Neural crest cell (in vitro differentiated cells): Measurements from ENCODE around the gene TMEM164. TPM values are rescaled to one million over a fixed set of nuclear protein-coding genes. Genes with fewer than 3 reads are reported as not detected.

ENCODE experiments used
- DNase-seq: peaks from one replicate; pipeline ENCODE4 v3.0.0; 2021; ENCODE audit warnings: low read depth, mixed read lengths, low spot score
- H3K27ac Mint-ChIP-seq: one replicate; pipeline ENCODE4 v1.8.0; 2021; ENCODE audit warnings: mild to moderate bottlenecking, mixed read lengths; ENCODE audit not compliant: unreplicated experiment
- H3K27me3 Mint-ChIP-seq: 2 replicates; pipeline ENCODE4 v1.8.0; 2021; ENCODE audit warnings: low read depth, mild to moderate bottlenecking, mixed read lengths
- H3K36me3 Mint-ChIP-seq: 2 replicates; pipeline ENCODE4 v1.8.0; 2021; ENCODE audit warnings: low read depth, mild to moderate bottlenecking, mixed read lengths
- H3K4me1 Mint-ChIP-seq: 2 replicates; pipeline ENCODE4 v1.8.0; 2021; ENCODE audit warnings: mixed read lengths
- H3K4me3 Mint-ChIP-seq: one replicate; pipeline ENCODE4 v1.8.0; 2021; ENCODE audit warnings: mild to moderate bottlenecking, mixed read lengths
- H3K9me3 Mint-ChIP-seq: 2 replicates; pipeline ENCODE4 v1.8.0; 2021; ENCODE audit warnings: mixed read lengths
- CTCF ChIP-seq: fragments of 200-600 bp; sonication (generic); conservative IDR thresholded peaks from 2 replicates; pipeline ENCODE4 v1.5.0; 2021; ENCODE audit warnings: antibody characterized with exemption, mild to moderate bottlenecking
- total RNA-seq: library from RNA; stranded (reverse); gene quantifications from 2 replicates; pipeline ENCODE4 v1.2.1, GENCODE V29; 2021

The TMEM164 gene
- total RNA-seq, 1 donor from 2014 or later: 90.2 TPM

GRCh38 chrX:110170029-110170428 is 167.1 kb downstream of the TMEM164 start:
- H3K4me1 Mint-ChIP-seq: no peaks in the 10 kb centered on the region
- H3K36me3 Mint-ChIP-seq: peaks cover 19% of the 10 kb centered on the region
- H3K27me3 Mint-ChIP-seq: no peaks in the 10 kb centered on the region
- TF ChIP-seq CTCF: no peak
- H3K9me3 Mint-ChIP-seq: no peaks in the 10 kb centered on the region
- no peak overlapping the region for H3K4me3 Mint-ChIP-seq
- H3K27ac Mint-ChIP-seq: no peak overlapping the region
- no peak for DNase-seq

GRCh38 chrX:110171442-110171841 is 168.5 kb downstream of the TMEM164 start:
- peaks cover 28% of the 10 kb centered on the region for H3K36me3 Mint-ChIP-seq
- H3K27ac Mint-ChIP-seq: no peak overlapping the region
- no peaks in the 10 kb centered on the region for H3K9me3 Mint-ChIP-seq
- no peaks in the 10 kb centered on the region for H3K27me3 Mint-ChIP-seq
- no peak overlapping the region for H3K4me3 Mint-ChIP-seq
- H3K4me1 Mint-ChIP-seq: no peaks in the 10 kb centered on the region
- no peak for DNase-seq
- TF ChIP-seq CTCF: no peak

GRCh38 chrX:110172215-110172614 is 169.3 kb downstream of the TMEM164 start:
- DNase-seq: no peak
- no peak for TF ChIP-seq CTCF
- no peaks in the 10 kb centered on the region for H3K9me3 Mint-ChIP-seq
- no peak overlapping the region for H3K27ac Mint-ChIP-seq
- no peaks in the 10 kb centered on the region for H3K27me3 Mint-ChIP-seq
- H3K4me1 Mint-ChIP-seq: no peaks in the 10 kb centered on the region
- peaks cover 29% of the 10 kb centered on the region for H3K36me3 Mint-ChIP-seq
- no peak overlapping the region for H3K4me3 Mint-ChIP-seq

GRCh38 chrX:110173192-110174175 is 170.6 kb downstream of the TMEM164 start:
- DNase-seq: no peak
- no peak for TF ChIP-seq CTCF
- no peaks in the 10 kb centered on the region for H3K27me3 Mint-ChIP-seq

GRCh38 chrX:110175146-110175545 is 172.2 kb downstream of the TMEM164 start:
- no peaks in the 10 kb centered on the region for H3K4me1 Mint-ChIP-seq
- no peak for TF ChIP-seq CTCF
- peaks cover 23% of the 10 kb centered on the region for H3K36me3 Mint-ChIP-seq
- no peak overlapping the region for H3K4me3 Mint-ChIP-seq
- no peaks in the 10 kb centered on the region for H3K9me3 Mint-ChIP-seq
- no peak for DNase-seq
- H3K27me3 Mint-ChIP-seq: no peaks in the 10 kb centered on the region
- H3K27ac Mint-ChIP-seq: no peak overlapping the region

More at GRCh38 chrX:110173192-110174175, 170.6 kb downstream of the TMEM164 start:
- H3K9me3 Mint-ChIP-seq: no peaks in the 10 kb centered on the region
- H3K27ac Mint-ChIP-seq: no peak overlapping the region
- H3K4me3 Mint-ChIP-seq: no peak overlapping the region
- no peaks in the 10 kb centered on the region for H3K4me1 Mint-ChIP-seq
- H3K36me3 Mint-ChIP-seq: peaks cover 29% of the 10 kb centered on the region
